IMR-90 (cell line): ENCODE data around the gene MAGEA9. TPM values are rescaled to one million over a fixed set of nuclear protein-coding genes. Genes with fewer than 3 reads are reported as not detected.
"Not testable (repeated sequence)": the region's sequence is repeated elsewhere in the genome, so short reads cannot be mapped to it uniquely, and the experiment has no call there.

Experiments
- ATAC-seq: fragments of 200-7000 bp; cut with Tn5 transposase; 2 replicates; pipeline ENCODE4 v1.9.1; 2020; ENCODE audit warnings: low read depth, mild to moderate bottlenecking, moderate library complexity
- BruUV-seq: library from RNA; stranded (reverse); fragments of 400-500 nt; replicated peaks from 2 replicates; lab custom pipeline; 2021; lab: Mats Ljungman, UMichigan
- CTCF ChIA-PET: fragments of 300-600 bp; formaldehyde crosslinking; extraction: SDS; loops from one replicate; lab custom pipeline; 2021; ENCODE audit warnings: antibody characterized with exemption; lab: Yijun Ruan, JAX
- POLR2A ChIA-PET: fragments of 300-600 bp; sonication (Branson Sonifier 250); formaldehyde crosslinking; loops from one replicate; lab custom pipeline; 2022; ENCODE audit warnings: antibody characterized with exemption; ENCODE audit not compliant: unreplicated experiment; lab: Charles Lee
- DNase-seq: peaks from one replicate; pipeline ENCODE4 v3.0.0; 2013
- H2AFZ ChIP-seq: replicated peaks from 2 replicates; pipeline ENCODE3; 2013; ENCODE audit warnings: low read length, mild to moderate bottlenecking; ENCODE audit not compliant: poor library complexity
- H2AK5ac ChIP-seq: 2 replicates; pipeline ENCODE4 v1.6.1; 2013; ENCODE audit warnings: low read depth, low read length, inconsistent platforms
- H2AK9ac ChIP-seq: replicated peaks from 2 replicates; pipeline ENCODE3; 2013; ENCODE audit warnings: mild to moderate bottlenecking, low read depth, low read length, moderate library complexity; ENCODE audit not compliant: poor library complexity
- H2BK120ac ChIP-seq: 2 replicates; pipeline ENCODE4 v1.6.1; 2013; ENCODE audit warnings: low read depth, low read length, inconsistent platforms
- H2BK15ac ChIP-seq: 3 replicates; pipeline ENCODE4 v1.6.1; 2013; ENCODE audit warnings: low read depth, low read length, inconsistent platforms
- H2BK20ac ChIP-seq: 2 replicates; pipeline ENCODE4 v1.6.1; 2013; ENCODE audit warnings: low read depth, mild to moderate bottlenecking, inconsistent platforms, low read length, moderate library complexity
- H2BK5ac ChIP-seq: 2 replicates; pipeline ENCODE4 v1.6.1; 2013; ENCODE audit warnings: mild to moderate bottlenecking, low read depth, low read length, inconsistent platforms; ENCODE audit not compliant: poor library complexity, severe bottlenecking
- H3K14ac ChIP-seq: replicated peaks from 2 replicates; pipeline ENCODE4 v1.6.1; 2013; ENCODE audit warnings: low read depth, low read length, inconsistent platforms
- H3K18ac ChIP-seq: 2 replicates; pipeline ENCODE4 v1.6.1; 2013; ENCODE audit warnings: low read depth, low read length, control low read depth
- H3K23ac ChIP-seq: 2 replicates; pipeline ENCODE4 v1.6.1; 2013; ENCODE audit warnings: low read depth, low read length, inconsistent platforms
- H3K27ac ChIP-seq: 2 replicates; pipeline ENCODE4 v1.5.1; 2013; ENCODE audit warnings: mild to moderate bottlenecking, control low read depth, low read length; ENCODE audit not compliant: insufficient read depth
- H3K27me3 ChIP-seq: 2 replicates; pipeline ENCODE4 v1.6.1; 2013; ENCODE audit warnings: low read length; ENCODE audit not compliant: control insufficient read depth, insufficient read depth
- H3K36me3 ChIP-seq: 2 replicates; pipeline ENCODE4 v1.6.1; 2013; ENCODE audit warnings: low read length, mixed read lengths; ENCODE audit not compliant: control insufficient read depth, insufficient read depth
- H3K4ac ChIP-seq: 2 replicates; pipeline ENCODE4 v1.6.1; 2013; ENCODE audit warnings: low read depth, low read length, inconsistent platforms
- H3K4me1 ChIP-seq: 2 replicates; pipeline ENCODE4 v1.6.1; 2013; ENCODE audit warnings: low read length, mixed read lengths; ENCODE audit not compliant: control insufficient read depth, insufficient read depth
- H3K4me2 ChIP-seq: 2 replicates; pipeline ENCODE4 v1.6.1; 2013; ENCODE audit warnings: low read depth, mild to moderate bottlenecking, control low read depth, low read length, moderate library complexity
- H3K4me3 ChIP-seq: 2 replicates; pipeline ENCODE4 v1.5.1; 2013; ENCODE audit warnings: low read depth, mild to moderate bottlenecking, control low read depth, low read length, moderate library complexity; ENCODE audit not compliant: insufficient read depth
- H3K56ac ChIP-seq: 2 replicates; pipeline ENCODE4 v1.6.1; 2013; ENCODE audit warnings: low read length, inconsistent platforms; ENCODE audit not compliant: insufficient read depth; ENCODE audit errors: extremely low read depth
- H3K79me1 ChIP-seq, 2 experiments: 2 replicates each; pipeline ENCODE4 v1.6.1; 2013; ENCODE audit warnings: low read length in 2 of 2, inconsistent platforms in 1 of 2, low read depth in 1 of 2
- H3K9ac ChIP-seq: 2 replicates; pipeline ENCODE4 v1.6.1; 2013; ENCODE audit warnings: low read depth, low read length, control low read depth
- H3K9me1 ChIP-seq: 2 replicates; pipeline ENCODE4 v1.6.1; 2013; ENCODE audit warnings: low read length, inconsistent platforms; ENCODE audit not compliant: insufficient read depth
- H3K9me3 ChIP-seq: 2 replicates; pipeline ENCODE4 v1.6.1; 2013; ENCODE audit warnings: low read length; ENCODE audit not compliant: control insufficient read depth, insufficient read depth
- H4K20me1 ChIP-seq: 2 replicates; pipeline ENCODE4 v1.6.1; 2013; ENCODE audit warnings: low read length, inconsistent platforms; ENCODE audit not compliant: insufficient read depth
- H4K5ac ChIP-seq: 2 replicates; pipeline ENCODE4 v1.6.1; 2013; ENCODE audit warnings: mild to moderate bottlenecking, low read depth, low read length, control low read depth
- H4K8ac ChIP-seq, 2 experiments: 2 replicates each; pipeline ENCODE4 v1.6.1; 2013; ENCODE audit warnings: low read depth in 2 of 2, low read length in 2 of 2, control low read depth in 1 of 2, inconsistent platforms in 1 of 2
- H4K91ac ChIP-seq: 2 replicates; pipeline ENCODE4 v1.6.1; 2013; ENCODE audit warnings: low read depth, low read length, inconsistent platforms; ENCODE audit not compliant: insufficient read depth
- FOS ChIP-seq: fragments of 150-350 bp; IDR thresholded peaks from 2 replicates; pipeline ENCODE4 v1.6.1; 2016; ENCODE audit warnings: low read depth, low read length
- NFE2L2 ChIP-seq: fragments of 150-350 bp; IDR thresholded peaks from 2 replicates; pipeline ENCODE4 v1.6.1; 2016; ENCODE audit warnings: low read depth, mild to moderate bottlenecking, low read length
- RAD21 ChIP-seq: IDR thresholded peaks from 2 replicates; pipeline ENCODE4 v1.6.1; 2012; ENCODE audit warnings: low read length, improper control_type of control experiment
- RFX5 ChIP-seq: IDR thresholded peaks from 2 replicates; pipeline ENCODE4 v1.8.0; 2012; ENCODE audit warnings: low read depth, mild to moderate bottlenecking, low read length, moderate library complexity
- SMC3 ChIP-seq: fragments of 150-350 bp; IDR thresholded peaks from 2 replicates; pipeline ENCODE4 v1.6.1; 2016; ENCODE audit warnings: low read depth, mild to moderate bottlenecking, antibody characterized with exemption, low read length, moderate library complexity
- USF2 ChIP-seq: fragments of 150-350 bp; IDR thresholded peaks from 2 replicates; pipeline ENCODE4 v1.6.1; 2017; ENCODE audit warnings: mild to moderate bottlenecking, antibody characterized with exemption, low read length, low read depth
- WGBS, 2 experiments: methylation state at CpG; one replicate each; pipeline versions ENCODE4 v1.1.5 to v1.1.7; 2013; ENCODE audit warnings: missing lambda C conversion rate in 2 of 2; ENCODE audit not compliant: insufficient read length in 1 of 2; ENCODE audit errors: extremely low coverage in 2 of 2; 5-methylcytosine and 5-hydroxymethylcytosine counted together
- dilution Hi-C: fragments of 300-500 bp; cut with HindIII; formaldehyde crosslinking; loops from one replicate; pipeline ENCODE4 v1.14.3; 2018; ENCODE audit warnings: low sequenced_read_pairs; ENCODE audit not compliant: unreplicated experiment
- in situ Hi-C: fragments of 300-500 bp; cut with MboI; formaldehyde crosslinking; loops from 3 replicates; pipeline ENCODE4 v1.14.3; 2019; ENCODE audit warnings: low sequenced_read_pairs, inconsistent platforms, mixed read lengths
- intact Hi-C: fragments of 100-400 bp; cut with micrococcal nuclease; formaldehyde crosslinking; loops from 2 replicates; pipeline ENCODE4 v1.10.0; 2022
- polyA plus RNA-seq, 3 experiments: library from polyadenylated mRNA; depleted of rRNA; stranded (reverse); fragments of >200 nt; gene quantifications; 2 replicates each; pipeline ENCODE4 v1.2.3, GENCODE V29; 2012; ENCODE audit warnings: low replicate concordance in 1 of 3
- total RNA-seq: library from RNA; depleted of rRNA; stranded (reverse); fragments of >200 nt; gene quantifications from 2 replicates; pipeline ENCODE4 v1.2.3, GENCODE V29; 2012

The MAGEA9 gene
- total and polyA plus RNA-seq, 2 of the 4 experiments (the other 2 are of a cell fraction), result not detected

GRCh38 chrX:149760965-149761364 is 20.8 kb upstream of the MAGEA9 start:
- CTCF ChIA-PET, result no interaction called here
- H3K4ac ChIP-seq, result no peak overlapping the region

GRCh38 chrX:149761858-149762674 is 19.7 kb upstream of the MAGEA9 start:
- H3K9me1 ChIP-seq, H3K23ac ChIP-seq, H2AK5ac ChIP-seq, H4K91ac ChIP-seq, H2AFZ ChIP-seq, H2BK5ac ChIP-seq, H3K36me3 ChIP-seq, H3K56ac ChIP-seq, H3K9ac ChIP-seq, H3K18ac ChIP-seq, H3K27ac ChIP-seq, ATAC-seq, CTCF ChIA-PET, H2BK15ac ChIP-seq, H3K79me1 ChIP-seq, dilution Hi-C loops, H2BK20ac ChIP-seq, H3K4me2 ChIP-seq, H3K4me1 ChIP-seq, H3K4ac ChIP-seq, H2BK120ac ChIP-seq, H4K20me1 ChIP-seq, H3K27me3 ChIP-seq, H3K4me3 ChIP-seq, H3K14ac ChIP-seq, intact Hi-C loops, H2AK9ac ChIP-seq, POLR2A ChIA-PET, H4K5ac ChIP-seq, H3K9me3 ChIP-seq, H4K8ac ChIP-seq, DNase-seq, BruUV-seq: not testable (repeated sequence)
- in situ Hi-C loops, result loop anchor here (25.0 kb wide), 1 partner anchor 100 kb away; no protein-coding TSS in a partner anchor
- 57% methylated on average over 5 of the region's 22 CpGs; no CpG with 5 or more reads in 1 of the 2 experiments for WGBS, 2 experiments

More at GRCh38 chrX:149760965-149761364, 20.8 kb upstream of the MAGEA9 start:
- Histone ChIP-seq H4K5ac (no peak overlapping the region), H2BK5ac (no peak overlapping the region), H3K4me2 (no peak overlapping the region), H2AFZ (no peak overlapping the region), H3K23ac (no peak overlapping the region), H3K9me3 (no peaks in the 10 kb centered on the region; the same call in 1 of the 2 replicates), H2BK20ac (no peak overlapping the region), H4K91ac (no peak overlapping the region), H4K20me1 (no peaks in the 10 kb centered on the region), H2AK5ac (no peak overlapping the region), H3K9me1 (no peaks in the 10 kb centered on the region), H3K14ac (no peak overlapping the region), H3K18ac (no peak overlapping the region), H3K56ac (no peak overlapping the region), H2BK15ac (no peak overlapping the region), H3K27ac (no peak overlapping the region), H4K8ac (no peak overlapping the region), H3K27me3 (no peaks in the 10 kb centered on the region), H3K79me1 (no peaks in the 10 kb centered on the region), H3K9ac (no peak overlapping the region), H3K4me3 (no peak overlapping the region), H2BK120ac (no peak overlapping the region), H3K36me3 (no peaks in the 10 kb centered on the region), H2AK9ac (no peak overlapping the region), H3K4me1 (no peaks in the 10 kb centered on the region)
- dilution Hi-C loops (no loop called here), intact Hi-C loops (no loop called here), in situ Hi-C loops (loop anchor here (25.0 kb wide), 1 partner anchor 101 kb away; no protein-coding TSS in a partner anchor)
- no CpG with 5 or more reads among the region's 3 CpGs for WGBS, 2 experiments
- no peak for DNase-seq
- POLR2A ChIA-PET, result no interaction called here
- TF ChIP-seq RAD21 (no peak), FOS (no peak), USF2 (no peak), SMC3 (no peak), RFX5 (no peak), NFE2L2 (no peak)
- BruUV-seq, result no TSS peak
- ATAC-seq, result no peak
